Rectal smooth muscle tissue (tissue), 1 donor: ENCODE data around the gene KANSL1.

ENCODE experiments used
- H3K27ac ChIP-seq: one replicate; pipeline ENCODE4 v1.7.0; 2013; ENCODE audit warnings: low read depth, low read length, inconsistent platforms
- H3K27me3 ChIP-seq: one replicate; pipeline ENCODE4 v1.7.0; 2013; ENCODE audit warnings: low read length; ENCODE audit not compliant: control insufficient read depth, insufficient read depth
- H3K36me3 ChIP-seq: one replicate; pipeline ENCODE4 v1.7.0; 2013; ENCODE audit warnings: low read length; ENCODE audit not compliant: control insufficient read depth, insufficient read depth
- H3K4me1 ChIP-seq: one replicate; pipeline ENCODE4 v1.7.0; 2013; ENCODE audit warnings: low read length; ENCODE audit not compliant: control insufficient read depth, insufficient read depth
- H3K4me3 ChIP-seq: one replicate; pipeline ENCODE4 v1.7.0; 2013; ENCODE audit warnings: low read length
- H3K9ac ChIP-seq: one replicate; pipeline ENCODE4 v1.7.0; 2013; ENCODE audit warnings: low read length

KANSL1 gene

DNA sequence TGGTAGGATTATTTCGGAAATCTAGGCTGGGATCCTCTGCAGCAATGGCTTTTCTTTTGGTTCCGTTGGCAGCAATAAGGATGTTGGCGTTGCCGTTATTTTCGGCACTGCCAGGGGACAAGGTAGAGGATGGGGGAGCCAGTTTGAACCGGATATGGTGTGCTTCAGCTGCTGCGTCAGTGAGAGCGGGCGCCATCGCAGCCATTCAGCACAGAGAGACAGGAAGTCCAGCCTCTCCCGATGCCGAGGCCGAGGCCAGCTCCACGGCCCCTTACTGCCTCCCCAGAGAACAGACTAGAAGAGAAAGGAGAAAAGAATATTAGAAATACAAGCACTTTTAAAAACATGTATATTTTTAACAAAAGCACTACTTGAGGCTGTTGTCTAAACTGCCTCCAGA lies 21.3 kb downstream of the KANSL1 start:
- Histone ChIP-seq H3K4me3 (no peak overlapping the region), H3K36me3 (peaks cover 19% of the 10 kb centered on the region), H3K27me3 (no peaks in the 10 kb centered on the region), H3K4me1 (peaks cover 28% of the 10 kb centered on the region), H3K27ac (no peak overlapping the region), H3K9ac (no peak overlapping the region)

DNA sequence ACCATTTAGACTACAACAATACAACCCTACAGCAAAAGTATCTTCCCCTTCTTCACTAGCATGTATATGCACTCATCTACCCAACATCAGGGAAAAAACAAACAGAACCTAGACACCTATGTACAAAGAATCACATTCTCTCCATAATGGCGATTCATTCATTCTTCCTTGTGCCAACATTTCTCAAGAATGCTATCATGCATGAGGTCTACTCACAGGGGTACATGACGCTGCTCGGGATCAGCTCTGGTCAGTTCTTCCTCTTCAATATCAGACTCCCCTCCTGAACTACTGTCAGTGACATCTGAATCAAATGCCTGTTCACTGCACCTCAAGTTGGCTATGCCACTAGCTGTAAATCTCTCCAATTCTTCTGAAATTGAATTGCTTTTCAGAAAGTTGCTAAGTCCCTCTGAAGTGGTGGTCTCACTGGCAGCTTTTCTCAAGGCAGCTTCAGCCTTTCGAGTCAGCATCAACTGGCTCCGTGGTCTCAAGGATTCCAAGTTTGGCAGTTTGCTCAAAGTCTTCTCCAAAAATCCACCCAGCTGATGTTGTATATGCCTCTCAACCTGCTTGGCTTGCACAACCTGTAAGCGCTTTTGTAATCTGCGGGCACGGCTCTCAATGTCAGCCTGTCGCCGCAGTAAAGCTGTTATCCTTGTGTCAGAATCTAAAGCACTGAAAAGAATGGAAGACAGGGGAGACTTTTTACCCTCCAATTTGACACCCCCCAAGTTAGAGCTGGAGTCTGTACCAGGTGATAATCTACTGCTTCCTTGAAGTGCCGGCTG lies 22.4 kb downstream of the KANSL1 start:
- Histone ChIP-seq H3K36me3 (peaks cover 19% of the 10 kb centered on the region), H3K27me3 (no peaks in the 10 kb centered on the region), H3K9ac (no peak overlapping the region), H3K4me3 (no peak overlapping the region), H3K27ac (no peak overlapping the region), H3K4me1 (peaks cover 26% of the 10 kb centered on the region)

DNA sequence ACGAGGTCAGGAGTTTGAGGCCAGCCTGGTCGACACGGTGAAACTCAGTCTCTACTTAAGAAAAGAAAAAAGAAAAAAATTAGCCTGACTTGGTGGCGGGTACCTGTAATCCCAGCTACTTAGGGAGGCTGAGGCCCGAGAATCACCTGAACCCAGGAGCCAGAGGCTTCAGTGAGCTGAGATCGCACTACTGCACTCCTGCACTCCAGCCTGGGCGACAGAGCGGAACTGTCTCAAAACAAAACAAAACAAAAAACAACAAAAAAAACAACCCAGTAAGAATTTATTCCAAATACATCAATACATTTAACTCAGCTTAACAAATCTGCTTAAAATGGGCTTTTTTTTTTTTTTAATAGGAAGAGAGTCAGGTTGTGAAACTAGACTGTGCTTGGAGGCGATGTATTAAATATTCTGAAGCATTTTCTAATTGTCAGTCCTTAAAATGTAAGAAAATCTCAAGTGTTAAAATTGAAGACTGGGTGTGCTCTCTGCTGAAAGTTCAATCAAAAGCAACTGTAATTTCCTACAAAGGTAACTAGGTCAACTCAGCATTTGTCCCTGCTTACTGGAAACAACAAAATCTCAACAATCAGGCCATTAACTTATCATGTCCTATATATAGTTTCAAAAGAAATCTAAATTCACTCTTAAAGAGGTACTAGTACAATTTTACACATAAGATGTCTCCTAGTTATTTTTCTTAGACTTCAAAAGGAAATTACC lies 23.2 kb downstream of the KANSL1 start:
- H3K27me3 ChIP-seq, result no peaks in the 10 kb centered on the region
- peaks cover 19% of the 10 kb centered on the region for H3K36me3 ChIP-seq
- no peak overlapping the region for H3K4me3 ChIP-seq
- peaks cover 26% of the 10 kb centered on the region for H3K4me1 ChIP-seq
- H3K9ac ChIP-seq, result no peak overlapping the region
- no peak overlapping the region for H3K27ac ChIP-seq

DNA sequence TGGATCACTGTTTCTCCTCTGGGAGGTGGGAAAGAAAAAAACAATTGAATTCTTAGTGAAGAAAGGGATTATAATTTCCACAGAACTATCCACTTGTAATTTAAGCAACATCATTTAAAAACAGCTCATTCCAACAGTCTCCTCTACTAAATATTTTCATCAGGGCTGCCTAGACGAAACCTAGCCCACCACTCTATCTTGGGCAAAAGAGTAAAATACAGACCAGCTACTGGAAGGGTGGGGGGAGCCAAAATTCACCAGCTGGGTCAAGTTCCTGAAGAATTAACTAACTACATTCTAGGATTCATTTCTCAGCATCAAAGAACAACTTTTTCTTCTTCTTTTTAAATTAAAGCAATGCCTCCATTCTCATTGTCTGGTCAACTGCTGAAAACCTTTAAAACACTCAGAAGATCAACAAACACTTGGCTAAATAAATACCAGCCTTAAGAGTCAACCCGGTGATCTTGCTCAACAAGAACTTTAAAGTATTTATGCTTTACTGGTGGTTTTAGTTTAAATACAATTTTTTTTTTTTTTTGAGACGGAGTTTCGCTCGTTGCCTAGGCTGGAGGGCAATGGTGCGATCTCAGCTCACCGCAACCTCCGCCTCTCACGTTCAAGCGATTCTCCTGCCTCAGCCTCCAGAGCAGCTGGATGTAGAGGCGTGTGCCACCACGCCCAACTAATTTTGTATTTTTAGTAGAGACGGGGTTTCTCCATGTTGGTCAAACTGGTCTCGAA lies 25.2 kb downstream of the KANSL1 start:
- no peak overlapping the region for H3K4me3 ChIP-seq
- no peak overlapping the region for H3K27ac ChIP-seq
- H3K9ac ChIP-seq, result no peak overlapping the region
- no peaks in the 10 kb centered on the region for H3K27me3 ChIP-seq
- peaks cover 19% of the 10 kb centered on the region for H3K36me3 ChIP-seq
- H3K4me1 ChIP-seq, result peaks cover 33% of the 10 kb centered on the region

DNA sequence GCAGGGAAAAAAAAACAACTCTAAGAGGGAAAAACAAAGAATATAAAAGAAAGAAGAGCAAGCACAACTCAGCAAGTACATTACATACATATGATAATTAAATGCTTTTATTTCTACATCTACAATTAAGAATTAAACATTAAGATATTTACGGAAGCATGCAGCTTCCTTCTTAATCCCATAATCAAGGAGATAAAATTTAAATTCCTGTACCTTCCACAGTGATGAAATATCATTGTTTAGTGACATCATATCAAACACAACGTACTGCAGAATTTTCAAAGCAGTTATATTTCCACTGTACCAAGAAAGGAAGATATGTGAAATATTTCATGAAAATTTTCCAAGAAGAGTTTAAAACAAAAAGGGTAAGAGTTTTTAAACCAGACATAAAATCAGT lies 26.0 kb downstream of the KANSL1 start:
- peaks cover 38% of the 10 kb centered on the region for H3K4me1 ChIP-seq

DNA sequence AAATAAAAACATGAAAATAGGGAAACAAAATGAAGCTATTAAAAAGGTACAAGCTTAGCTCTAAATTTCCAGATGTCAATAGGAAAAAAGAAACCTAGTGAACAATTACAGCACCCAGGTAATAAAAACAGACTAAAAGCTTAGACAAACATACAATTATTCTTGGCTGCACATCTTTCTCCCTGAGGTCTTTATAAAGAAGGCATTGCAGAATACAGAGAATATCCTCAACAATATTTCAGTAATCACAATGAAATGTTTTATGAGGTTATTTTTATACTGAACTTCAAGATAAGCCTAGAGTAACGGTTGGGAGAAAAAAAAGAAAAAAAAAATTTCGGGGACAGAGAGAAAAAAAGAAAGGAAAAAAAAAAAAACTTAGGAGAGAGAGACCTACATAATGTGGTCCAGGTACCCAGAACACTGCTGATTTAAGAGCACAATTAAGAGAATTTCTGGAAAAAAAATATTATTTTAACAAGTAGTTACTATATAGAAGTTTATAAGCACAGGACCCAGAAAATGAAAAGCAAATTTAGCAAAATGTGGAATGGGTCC lies 26.5 kb downstream of the KANSL1 start:
- H3K27ac ChIP-seq, result no peak overlapping the region
- H3K9ac ChIP-seq, result no peak overlapping the region
- no peak overlapping the region for H3K4me3 ChIP-seq
- H3K4me1 ChIP-seq, result peaks cover 38% of the 10 kb centered on the region
- peaks cover 17% of the 10 kb centered on the region for H3K36me3 ChIP-seq
- no peaks in the 10 kb centered on the region for H3K27me3 ChIP-seq

More for the DNA sequence above, 26.0 kb downstream of the KANSL1 start:
- H3K4me3 ChIP-seq, result no peak overlapping the region
- no peak overlapping the region for H3K27ac ChIP-seq
- H3K27me3 ChIP-seq, result no peaks in the 10 kb centered on the region
- no peak overlapping the region for H3K9ac ChIP-seq
- peaks cover 19% of the 10 kb centered on the region for H3K36me3 ChIP-seq

DNA sequence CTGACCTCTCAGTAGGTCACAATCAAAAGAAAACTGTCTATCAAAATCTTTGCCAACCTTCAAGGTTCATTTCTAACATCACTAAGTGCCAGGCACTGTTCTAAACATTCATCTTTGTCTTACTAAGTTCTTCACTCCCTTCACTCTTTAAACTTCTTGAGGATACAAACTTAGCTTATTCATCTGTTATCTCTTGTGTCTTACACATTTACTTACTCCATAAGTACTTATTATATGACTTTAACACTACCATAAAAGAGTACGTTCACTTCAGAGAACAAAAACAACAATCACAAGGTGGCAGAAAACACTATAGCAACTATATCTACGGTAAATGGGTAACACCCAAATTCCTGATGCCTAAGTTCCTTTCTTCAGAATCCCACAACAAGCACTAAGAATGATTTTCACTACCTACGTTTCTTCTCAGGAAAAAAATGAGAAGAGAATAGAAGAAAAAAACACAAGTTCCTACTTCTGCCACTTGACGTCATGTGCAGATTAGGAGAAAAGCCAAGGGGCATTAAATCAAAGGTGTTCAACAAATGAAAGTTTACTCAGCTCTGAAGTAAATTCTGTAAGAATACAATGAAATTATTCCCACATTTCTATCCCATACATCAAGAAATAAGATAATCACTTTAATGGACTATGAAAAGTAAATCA lies 29.2 kb downstream of the KANSL1 start:
- Histone ChIP-seq H3K4me1 (peaks cover 46% of the 10 kb centered on the region), H3K27me3 (no peaks in the 10 kb centered on the region), H3K4me3 (no peak overlapping the region), H3K27ac (no peak overlapping the region), H3K36me3 (no peaks in the 10 kb centered on the region), H3K9ac (no peak overlapping the region)

DNA sequence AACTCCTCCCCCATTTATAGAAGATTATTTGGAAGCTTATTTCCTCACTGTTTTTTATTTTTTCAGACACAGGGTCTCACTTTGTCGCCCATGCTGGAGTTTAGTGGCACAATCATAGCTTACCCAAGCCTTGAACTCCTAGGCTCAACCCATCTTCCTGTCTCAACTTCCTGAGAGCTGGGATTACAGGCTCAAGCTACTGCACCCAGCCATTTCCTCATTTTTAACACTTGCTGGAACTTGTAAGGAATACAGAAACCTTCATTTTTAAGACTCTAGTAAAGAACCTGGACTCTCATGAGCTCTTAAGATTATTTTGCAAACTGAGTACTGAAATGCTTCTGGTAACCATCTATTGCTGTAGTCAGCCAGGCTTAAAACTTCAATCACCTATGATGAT lies 29.9 kb downstream of the KANSL1 start:
- no peaks in the 10 kb centered on the region for H3K36me3 ChIP-seq
- no peak overlapping the region for H3K27ac ChIP-seq
- peaks cover 46% of the 10 kb centered on the region for H3K4me1 ChIP-seq
- H3K4me3 ChIP-seq, result no peak overlapping the region
- H3K9ac ChIP-seq, result no peak overlapping the region
- H3K27me3 ChIP-seq, result no peaks in the 10 kb centered on the region

DNA sequence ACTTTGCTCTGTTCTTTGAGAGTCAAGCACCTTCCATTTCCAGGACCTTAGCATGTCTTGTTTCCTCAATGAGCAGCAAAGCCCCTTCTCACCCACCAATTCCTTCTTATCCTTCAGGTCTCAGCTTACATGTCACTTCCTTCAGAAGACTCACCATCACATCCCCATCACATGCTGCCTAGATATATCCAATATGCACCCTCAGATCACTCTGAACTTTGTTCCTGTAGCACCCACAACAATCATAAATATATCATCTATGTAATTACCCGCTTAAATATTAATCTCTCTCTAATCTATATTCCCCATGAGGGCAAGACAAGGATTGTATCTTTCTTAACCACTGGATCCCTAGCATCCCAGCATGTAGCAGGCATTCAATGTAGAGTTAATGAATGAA lies 30.4 kb downstream of the KANSL1 start:
- Histone ChIP-seq H3K4me3 (no peak overlapping the region), H3K27me3 (no peaks in the 10 kb centered on the region), H3K27ac (no peak overlapping the region), H3K36me3 (no peaks in the 10 kb centered on the region), H3K9ac (no peak overlapping the region), H3K4me1 (peaks cover 48% of the 10 kb centered on the region)

DNA sequence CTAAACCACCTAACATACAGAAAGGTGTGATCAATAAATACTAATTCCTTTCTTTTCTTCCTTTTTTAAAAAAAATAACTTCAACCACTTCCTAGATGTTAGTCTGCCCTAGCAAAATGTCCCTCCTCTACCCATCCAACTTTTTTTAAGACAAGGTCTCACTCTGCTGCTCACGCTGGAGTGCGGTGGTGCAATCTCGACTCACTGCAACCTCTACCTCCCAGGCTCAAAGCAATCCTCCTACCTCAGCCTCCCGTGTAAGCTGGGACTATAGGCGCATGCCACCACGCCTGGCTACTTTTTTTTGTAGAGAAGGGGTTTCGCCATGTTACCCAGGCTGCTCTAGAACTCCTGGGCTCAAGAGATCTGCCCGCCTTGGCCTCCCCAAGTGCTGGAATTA lies 33.1 kb downstream of the KANSL1 start:
- no peak overlapping the region for H3K27ac ChIP-seq
- peaks cover 55% of the 10 kb centered on the region for H3K4me1 ChIP-seq

DNA sequence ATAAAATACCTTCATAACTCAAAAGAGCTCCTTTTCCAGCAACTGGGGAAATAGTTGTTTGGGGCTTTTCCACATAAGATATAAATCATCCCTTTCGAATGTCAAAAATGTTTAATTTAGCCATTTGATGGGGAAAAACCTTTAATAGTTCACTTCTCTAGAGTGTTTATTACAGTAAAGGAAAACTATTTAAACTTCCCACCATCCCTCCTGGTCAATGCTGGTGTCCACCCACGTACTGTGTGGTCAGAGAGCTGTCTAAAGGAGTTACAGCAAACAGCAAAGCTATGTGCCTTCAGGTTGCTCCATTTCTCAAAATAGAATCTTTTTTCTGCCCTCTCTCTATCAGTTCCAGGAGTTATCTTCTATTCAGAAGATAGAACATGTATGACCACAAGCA lies 33.5 kb downstream of the KANSL1 start:
- Histone ChIP-seq H3K36me3 (no peaks in the 10 kb centered on the region), H3K4me3 (no peak overlapping the region), H3K4me1 (peaks cover 52% of the 10 kb centered on the region), H3K27me3 (no peaks in the 10 kb centered on the region), H3K9ac (no peak overlapping the region), H3K27ac (no peak overlapping the region)

More for the DNA sequence above, 33.1 kb downstream of the KANSL1 start:
- H3K9ac ChIP-seq, result no peak overlapping the region
- no peak overlapping the region for H3K4me3 ChIP-seq
- no peaks in the 10 kb centered on the region for H3K27me3 ChIP-seq
- no peaks in the 10 kb centered on the region for H3K36me3 ChIP-seq
